ENCODE measurements around the gene IFI27L2. TPM values are rescaled to one million over a fixed set of nuclear protein-coding genes. Genes with fewer than 3 reads are reported as not detected.

IFI27L2 gene
- total and polyA plus RNA-seq, 2 of the 8 experiments (the other 6 are each of a cell fraction or from before 2014, with no cell fraction given): 14.0 to 69.6 TPM

DNA sequence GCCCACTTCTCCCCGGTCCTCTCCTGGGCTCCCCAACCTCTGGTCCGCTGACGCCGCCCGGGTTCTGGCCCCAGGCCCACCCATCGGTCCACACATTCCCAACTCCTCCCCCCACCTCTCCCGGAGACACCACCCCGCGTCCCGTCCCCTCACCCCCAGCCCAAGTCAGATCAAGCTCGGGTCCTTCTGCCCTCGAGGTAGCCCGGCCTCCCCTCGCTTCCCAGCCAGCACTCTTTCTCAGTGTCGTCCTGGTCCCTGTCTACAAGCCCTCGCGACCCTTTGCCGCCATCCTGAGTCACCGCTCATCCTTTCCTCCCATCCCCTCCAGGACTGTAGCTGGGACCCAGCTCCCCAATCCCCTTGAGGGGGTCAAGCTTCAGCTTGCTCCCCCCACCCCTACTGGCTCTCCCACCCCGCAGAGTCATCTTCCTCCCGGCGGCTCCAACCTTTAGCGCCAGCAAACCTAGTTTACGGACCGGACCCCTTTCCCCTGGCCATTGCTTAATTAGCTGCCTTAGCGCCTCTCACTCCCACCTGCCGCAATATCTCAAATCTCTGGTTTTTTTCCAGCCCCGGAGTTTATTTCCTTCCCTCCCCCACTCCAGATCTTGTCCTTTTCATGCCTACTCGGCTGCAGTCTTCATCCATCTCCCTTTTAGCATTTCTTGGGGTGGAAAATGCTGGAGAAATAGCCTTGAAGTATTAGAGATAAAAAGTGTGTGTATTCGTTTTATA lies 45.8 kb upstream of the IFI27L2 start:
- WGBS, 2 experiments (ENCODE audit: extremely low coverage in 1 of 2, insufficient coverage in 1 of 2, insufficient read length in 1 of 2, insufficient replicate concordance in 2 of 2, low coverage in 1 of 2, low lambda C conversion rate in 2 of 2, missing lambda C conversion rate in 1 of 2): 0% methylated on average over 17 of the region's 30 CpGs; no CpG with 5 or more reads in 1 of the 2 experiments
- Histone ChIP-seq H2BK15ac (ENCODE audit: low read length) (no peak overlapping the region), H3K56ac (replicated peaks; ENCODE audit: insufficient read length, low read depth, low read length) (no peak overlapping the region), H4K8ac (ENCODE audit: extremely low read depth, insufficient read depth, low read length) (no peak overlapping the region; the same call in 1 of the 2 replicates), H3K27ac (ENCODE audit: low read depth, low read length) (no peak overlapping the region), H4K20me1 (replicated peaks in 1 of 2; ENCODE audit: control insufficient read depth in 1 of 2, insufficient read depth in 2 of 2, low read length in 2 of 2) (no peaks in the 10 kb centered on the region), H4K5ac (ENCODE audit: insufficient read length, low read depth, low read length) (no peak overlapping the region), H3K18ac (ENCODE audit: extremely low read depth, low read length) (peak overlapping the region; percentile 85; the same call in 1 of the 2 replicates), H2BK20ac (ENCODE audit: low read length) (no peak overlapping the region), H3K14ac (ENCODE audit: insufficient read length) (no peak overlapping the region), H3K9ac (replicated peaks in 1 of 4; ENCODE audit: extremely low read depth in 1 of 4, low read depth in 3 of 4, low read length in 3 of 4) (no peak overlapping the region; a peak in 2 of 7 replicates), H3K4me2 (ENCODE audit: insufficient read depth in 1 of 2, low read depth in 2 of 2, low read length in 2 of 2) (peak overlapping the region; percentile 83 to 97), H3K27me3 (replicated peaks in 1 of 4; ENCODE audit: control insufficient read depth in 3 of 4, extremely low read depth in 1 of 4, insufficient read depth in 3 of 4, low read length in 3 of 4) (peaks cover 0 to 4% (median 0%) of the 10 kb centered on the region in 4 experiments; a peak in 2 of 7 replicates), H3K23ac (ENCODE audit: insufficient read length) (no peak overlapping the region), H2BK12ac (ENCODE audit: low read depth, low read length) (no peak overlapping the region), H2AFZ (ENCODE audit: low read length) (0 out of 2 replicates have a peak overlapping the region, but pooled peaks have one; percentile 19), H4K91ac (replicated peaks; ENCODE audit: insufficient read length, low read length) (no peak overlapping the region), H2BK120ac (replicated peaks; ENCODE audit: low read depth, low read length) (no peak overlapping the region), H3K79me2 (ENCODE audit: control insufficient read depth in 1 of 2, insufficient read depth in 2 of 2, low read length in 2 of 2) (peaks cover 0 to 24% of the 10 kb centered on the region in 2 experiments; a peak in 2 of 4 replicates), H3K36me3 (ENCODE audit: control insufficient read depth in 2 of 4, insufficient read depth in 4 of 4, low read length in 3 of 4) (no peaks in the 10 kb centered on the region; a peak in 1 of 8 replicates), H3K79me1 (ENCODE audit: low read depth, low read length) (no peaks in the 10 kb centered on the region), H2BK5ac (ENCODE audit: low read depth, low read length) (no peak overlapping the region; the same call in 1 of the 2 replicates), H3K23me2 (ENCODE audit: low read depth, low read length) (peaks cover 9% of the 10 kb centered on the region; the same call in 1 of the 2 replicates), H3K4ac (replicated peaks; ENCODE audit: insufficient read length, low read depth, low read length) (no peak overlapping the region), H2AK5ac (ENCODE audit: low read depth, low read length) (no peak overlapping the region), H3K9me3 (ENCODE audit: insufficient read depth in 2 of 2, low read depth in 1 of 2, low read length in 1 of 2) (no peaks in the 10 kb centered on the region), H3K4me1 (replicated peaks in 1 of 4; ENCODE audit: control insufficient read depth in 3 of 4, insufficient read depth in 4 of 4, low read length in 3 of 4) (peaks cover 0 to 6% (median 3%) of the 10 kb centered on the region in 4 experiments; a peak in 5 of 7 replicates), H3K4me3 (ENCODE audit: extremely low read depth in 1 of 4, insufficient read depth in 2 of 4, low read depth in 3 of 4, low read length in 4 of 4) (peak overlapping the region; percentile 61 to 93 (median 76))
- DNase-seq (ENCODE audit: low read depth in 1 of 2, low spot score in 2 of 2): peak in 1 of 2 experiments; percentile 72
- ChIA-PET POLR2A (ENCODE audit: partially characterized antibody) (interaction anchor here (1.2 to 1.5 kb wide), 3 partner anchors 18 to 46 kb away, joined by 4 read pairs; partner anchors contain the start of gene IFI27L2), CTCF (ENCODE audit: partially characterized antibody) (interaction anchor here (1.0 to 2.0 kb wide), 8 partner anchors 9 to 235 kb away, joined by 3 to 7 read pairs (median 4); partner anchors contain the start of gene IFI27L2)
- FAIRE-seq: no peak
- TF ChIP-seq, protein P1, sequence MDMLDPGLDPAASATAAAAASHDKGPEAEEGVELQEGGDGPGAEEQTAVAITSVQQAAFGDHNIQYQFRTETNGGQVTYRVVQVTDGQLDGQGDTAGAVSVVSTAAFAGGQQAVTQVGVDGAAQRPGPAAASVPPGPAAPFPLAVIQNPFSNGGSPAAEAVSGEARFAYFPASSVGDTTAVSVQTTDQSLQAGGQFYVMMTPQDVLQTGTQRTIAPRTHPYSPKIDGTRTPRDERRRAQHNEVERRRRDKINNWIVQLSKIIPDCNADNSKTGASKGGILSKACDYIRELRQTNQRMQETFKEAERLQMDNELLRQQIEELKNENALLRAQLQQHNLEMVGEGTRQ (IDR thresholded peaks at IDR 0.05; ENCODE audit: low read length): no peak
- TF ChIP-seq EGR1 (IDR thresholded peaks at IDR 0.05; ENCODE audit: borderline replicate concordance, low read depth, low read length) (no peak), ASH2L (IDR thresholded peaks at IDR 0.05; ENCODE audit: low read length) (no peak), KDM5A (IDR thresholded peaks at IDR 0.05; ENCODE audit: low read length) (no peak), POU5F1 (IDR thresholded peaks at IDR 0.05; ENCODE audit: low read depth, low read length) (no peak), SP2 (IDR thresholded peaks at IDR 0.05; ENCODE audit: low read length) (no peak), ZNF274 (IDR thresholded peaks at IDR 0.05; ENCODE audit: borderline replicate concordance, extremely low read depth, low read length) (no peak), TEAD4 (IDR thresholded peaks at IDR 0.05; ENCODE audit: low read depth, low read length) (no peak), RBBP5 (IDR thresholded peaks at IDR 0.05; ENCODE audit: borderline replicate concordance, low read depth, low read length) (no peak), SUZ12 (IDR thresholded peaks at IDR 0.05; ENCODE audit: low read length) (no peak), PHF8 (conservative IDR thresholded peaks at IDR 0.05; ENCODE audit: low read depth, low read length) (no peak)
